Endothelial cell of umbilical vein (primary cell): Measurements from ENCODE around the gene GPR17. TPM values are rescaled to one million over a fixed set of nuclear protein-coding genes. Genes with fewer than 3 reads are reported as not detected.

Experiments used
- BruUV-seq: library from RNA; stranded (reverse); fragments of 400-500 nt; replicated peaks from 2 replicates; lab custom pipeline; 2021; lab: Mats Ljungman, UMichigan
- CTCF ChIA-PET: fragments of 300-600, 350-600 bp; sonication (Branson Sonifier 250); formaldehyde crosslinking; loops from one replicate; lab custom pipeline; 2021; ENCODE audit warnings: antibody characterized with exemption, inconsistent platforms; lab: Charles Lee
- POLR2A ChIA-PET: fragments of 300-600, 350-600 bp; sonication (Branson Sonifier 250); formaldehyde crosslinking; loops from one replicate; lab custom pipeline; 2021; ENCODE audit warnings: antibody characterized with exemption, inconsistent platforms; lab: Charles Lee
- DNase-seq: peaks from one replicate; pipeline ENCODE4 v3.0.0-alpha.2; 2011; ENCODE audit warnings: low read depth, low spot score
- FAIRE-seq: peaks from 2 replicates; lab custom pipeline; 2011; peaks lifted over from hg19 to GRCh38; lab: Jason Lieb, UNC
- H2AFZ ChIP-seq: 2 replicates; pipeline ENCODE4 v1.6.0; 2012; ENCODE audit warnings: low read depth, low read length, control low read depth, inconsistent platforms
- H3K27ac ChIP-seq: 2 replicates; pipeline ENCODE4 v1.5.1; 2011; ENCODE audit warnings: low read depth, mild to moderate bottlenecking, control low read depth, low read length, moderate library complexity; ENCODE audit not compliant: insufficient read depth
- H3K27me3 ChIP-seq, 2 experiments: 2 replicates each; pipeline versions ENCODE4 v1.6.0 to v1.6.1; 2011; ENCODE audit warnings: low read length in 2 of 2, mixed read lengths in 1 of 2; ENCODE audit not compliant: control insufficient read depth in 2 of 2, insufficient read depth in 2 of 2
- H3K36me3 ChIP-seq, 2 experiments: 2 replicates in 1 of 2; 3 replicates in 1 of 2; pipeline ENCODE4 v1.5.1; 2011; ENCODE audit warnings: low read length in 2 of 2, mild to moderate bottlenecking in 1 of 2, moderate library complexity in 1 of 2; ENCODE audit not compliant: control insufficient read depth in 2 of 2, insufficient read depth in 2 of 2; ENCODE audit errors: extremely low read depth in 1 of 2
- H3K4me1 ChIP-seq: 3 replicates; pipeline ENCODE4 v1.5.1; 2011; ENCODE audit warnings: mild to moderate bottlenecking, low read length; ENCODE audit not compliant: control insufficient read depth, insufficient read depth; ENCODE audit errors: extremely low read depth
- H3K4me2 ChIP-seq: 2 replicates; pipeline ENCODE4 v1.6.1; 2011; ENCODE audit warnings: low read length, control low read depth, mixed read lengths; ENCODE audit not compliant: insufficient read depth
- H3K4me3 ChIP-seq, 3 experiments: fragments of 200-600 bp in 1 of 3; sonication (generic), shearing (Covaris generic) in 1 of 3; replicated peaks in 1 of 3; 2 replicates each; pipeline ENCODE4 v1.5.1; 2011 to 2016; ENCODE audit warnings: control low read depth in 3 of 3, low read length in 3 of 3, mild to moderate bottlenecking in 2 of 3, inconsistent platforms in 1 of 3, low read depth in 1 of 3, moderate library complexity in 1 of 3; ENCODE audit not compliant: insufficient read depth in 1 of 3
- H3K79me2 ChIP-seq: 2 replicates; pipeline ENCODE4 v1.6.0; 2012; ENCODE audit warnings: low read length, inconsistent platforms; ENCODE audit not compliant: control insufficient read depth, insufficient read depth
- H3K9ac ChIP-seq: replicated peaks from 2 replicates; pipeline ENCODE3; 2011; ENCODE audit warnings: low read length, control low read depth; ENCODE audit not compliant: insufficient read depth; ENCODE audit errors: extremely low read depth
- H3K9me1 ChIP-seq: replicated peaks from 3 replicates; pipeline ENCODE4 v1.6.0; 2011; ENCODE audit warnings: mild to moderate bottlenecking, low read length; ENCODE audit not compliant: control insufficient read depth, insufficient read depth; ENCODE audit errors: extremely low read depth
- H3K9me3 ChIP-seq: replicated peaks from 2 replicates; pipeline ENCODE4 v1.5.1; 2012; ENCODE audit warnings: low read length, inconsistent platforms; ENCODE audit not compliant: control insufficient read depth, insufficient read depth
- H4K20me1 ChIP-seq: replicated peaks from 2 replicates; pipeline ENCODE3; 2011; ENCODE audit warnings: mild to moderate bottlenecking, low read length; ENCODE audit not compliant: control insufficient read depth, insufficient read depth; ENCODE audit errors: extremely low read depth
- CTCF ChIP-seq, 2 donors: IDR thresholded peaks; 1 replicate in 1 of 2; 2 replicates in 1 of 2; pipeline ENCODE4 v1.5.1; 2011; ENCODE audit warnings: low read length in 2 of 2, mild to moderate bottlenecking in 2 of 2, moderate library complexity in 2 of 2, control low read depth in 1 of 2, inconsistent platforms in 1 of 2, low read depth in 1 of 2; ENCODE audit not compliant: insufficient read depth in 1 of 2; ENCODE audit errors: extremely low read depth in 1 of 2
- EZH2 ChIP-seq: IDR thresholded peaks from 2 replicates; pipeline ENCODE4 v1.6.1; 2012; ENCODE audit warnings: borderline replicate concordance, low read depth, mild to moderate bottlenecking, moderate library complexity, low read length, inconsistent platforms; ENCODE audit not compliant: severe bottlenecking
- FOS ChIP-seq: IDR thresholded peaks from 2 replicates; pipeline ENCODE4 v1.6.1; 2011; ENCODE audit warnings: mild to moderate bottlenecking, low read length, moderate library complexity, borderline replicate concordance; ENCODE audit not compliant: insufficient read depth
- GATA2 ChIP-seq: IDR thresholded peaks from 2 replicates; pipeline ENCODE4 v1.7.0; 2011; ENCODE audit warnings: low read depth, mild to moderate bottlenecking, moderate library complexity, mixed read lengths, low read length; ENCODE audit not compliant: insufficient read length, insufficient read depth
- JUN ChIP-seq: IDR thresholded peaks from 2 replicates; pipeline ENCODE4 v1.6.1; 2011; ENCODE audit warnings: borderline replicate concordance, low read depth; ENCODE audit not compliant: insufficient read length, insufficient read depth
- MAX ChIP-seq: IDR thresholded peaks from 2 replicates; pipeline ENCODE4 v1.6.1; 2011; ENCODE audit not compliant: insufficient read depth, insufficient read length
- MYC ChIP-seq: IDR thresholded peaks from one replicate; pipeline ENCODE4 v1.6.1; 2011; ENCODE audit warnings: mild to moderate bottlenecking, low read depth, low read length
- POLR2A ChIP-seq: IDR thresholded peaks from 2 replicates; pipeline ENCODE4 v1.6.1; 2012; ENCODE audit warnings: low read depth, mild to moderate bottlenecking, control low read depth, low read length
- POLR2AphosphoS5 ChIP-seq: IDR thresholded peaks from 2 replicates; pipeline ENCODE4 v1.6.1; 2012; ENCODE audit warnings: low read depth, mild to moderate bottlenecking, control low read depth, low read length, moderate library complexity; ENCODE audit not compliant: insufficient read depth
- dilution Hi-C: fragments of 300-500 bp; cut with MboI; formaldehyde crosslinking; loops from one replicate; pipeline ENCODE4 v1.15.0; 2019; ENCODE audit warnings: low sequenced_read_pairs; ENCODE audit not compliant: extremely low pct_ligation_motif_present
- intact Hi-C: fragments of 100-400 bp; cut with micrococcal nuclease; formaldehyde crosslinking; loops from one replicate; pipeline ENCODE4 v1.10.0; 2022
- polyA plus RNA-seq, 4 experiments: library from polyadenylated mRNA; depleted of rRNA in 3 of 4; stranded (reverse) in 3 of 4; unstranded in 1 of 4; fragments of >200 nt; gene quantifications; 2 replicates each; pipeline versions ENCODE4 v1.2.1 to v1.2.3, GENCODE V29; 2011 to 2012; ENCODE audit warnings: missing spikeins in 1 of 4
- total RNA-seq: library from RNA; stranded (reverse); gene quantifications from 2 replicates; pipeline ENCODE4 v1.2.3, GENCODE V29; 2021

The GPR17 gene
- total and polyA plus RNA-seq, 2 donors (not counting 3 experiments of a cell fraction or from before 2014, with no cell fraction given) = 0.10 TPM; not detected in 1

GRCh38 chr2:127664895-127665225, 18.9 kb downstream of the GPR17 start:
- no peaks in the 10 kb centered on the region for H3K79me2 ChIP-seq
- POLR2A ChIA-PET = no interaction called here
- CTCF ChIA-PET = interaction anchor here (1.4 to 6.9 kb wide), 5 partner anchors 8 to 73 kb away, joined by 3 to 37 read pairs (median 15); partner anchors contain the start of gene LIMS2
- no peaks in the 10 kb centered on the region for H3K27me3 ChIP-seq
- no peak for TF ChIP-seq POLR2AphosphoS5
- no peak for TF ChIP-seq POLR2A
- no peak for TF ChIP-seq FOS
- no peak for TF ChIP-seq GATA2
- no peak for TF ChIP-seq MYC
- no peak for TF ChIP-seq EZH2
- no peak for TF ChIP-seq CTCF (IDR thresholded peaks at IDR 0.05; ENCODE audit: extremely low read depth in 1 of 2, insufficient read depth in 1 of 2, low read depth in 1 of 2, low read length in 2 of 2)
- TF ChIP-seq JUN = no peak
- no peak for TF ChIP-seq MAX
- H3K4me2 ChIP-seq = peak overlapping the region; percentile 38
- no peaks in the 10 kb centered on the region for H3K9me1 ChIP-seq
- peak overlapping the region; percentile 80 for H3K27ac ChIP-seq
- peak overlapping the region; percentile 80 for H2AFZ ChIP-seq
- no peaks in the 10 kb centered on the region for H4K20me1 ChIP-seq
- dilution Hi-C loops = no loop called here
- peak overlapping the region; percentile 61 for H3K9ac ChIP-seq
- peaks cover 42% of the 10 kb centered on the region for H3K4me1 ChIP-seq
- H3K36me3 ChIP-seq = no peaks in the 10 kb centered on the region
- FAIRE-seq (no peak), DNase-seq (no peak)
- BruUV-seq = no TSS peak
- H3K9me3 ChIP-seq = no peaks in the 10 kb centered on the region
- H3K4me3 ChIP-seq = no peak overlapping the region
- intact Hi-C loops = loop anchor here (1.0 kb wide), 1 partner anchor 7 kb away; no protein-coding TSS in a partner anchor
